Measurements from ENCODE around the gene CACNG4.

- peak; percentile 31 to 49 (median 35) for TF ChIP-seq POLR2AphosphoS5 (IDR thresholded peaks at IDR 0.05)
- TF ChIP-seq, protein P1, sequence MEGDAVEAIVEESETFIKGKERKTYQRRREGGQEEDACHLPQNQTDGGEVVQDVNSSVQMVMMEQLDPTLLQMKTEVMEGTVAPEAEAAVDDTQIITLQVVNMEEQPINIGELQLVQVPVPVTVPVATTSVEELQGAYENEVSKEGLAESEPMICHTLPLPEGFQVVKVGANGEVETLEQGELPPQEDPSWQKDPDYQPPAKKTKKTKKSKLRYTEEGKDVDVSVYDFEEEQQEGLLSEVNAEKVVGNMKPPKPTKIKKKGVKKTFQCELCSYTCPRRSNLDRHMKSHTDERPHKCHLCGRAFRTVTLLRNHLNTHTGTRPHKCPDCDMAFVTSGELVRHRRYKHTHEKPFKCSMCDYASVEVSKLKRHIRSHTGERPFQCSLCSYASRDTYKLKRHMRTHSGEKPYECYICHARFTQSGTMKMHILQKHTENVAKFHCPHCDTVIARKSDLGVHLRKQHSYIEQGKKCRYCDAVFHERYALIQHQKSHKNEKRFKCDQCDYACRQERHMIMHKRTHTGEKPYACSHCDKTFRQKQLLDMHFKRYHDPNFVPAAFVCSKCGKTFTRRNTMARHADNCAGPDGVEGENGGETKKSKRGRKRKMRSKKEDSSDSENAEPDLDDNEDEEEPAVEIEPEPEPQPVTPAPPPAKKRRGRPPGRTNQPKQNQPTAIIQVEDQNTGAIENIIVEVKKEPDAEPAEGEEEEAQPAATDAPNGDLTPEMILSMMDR (IDR thresholded peaks at IDR 0.05): no peak
Measured at GRCh38 chr17:66952031-66952524, 12.4 kb upstream of the CACNG4 start.
